GM23248 (cell line): ENCODE results near the gene SLC35A3. TPM values are rescaled to one million over a fixed set of nuclear protein-coding genes. Genes with fewer than 3 reads are reported as not detected.
A peak's percentile ranks its signal among the peaks of the same experiment; 100 is the strongest.
"Not testable (repeated sequence)": the region's sequence is repeated elsewhere in the genome, so short reads cannot be mapped to it uniquely, and the experiment has no call there.

Experiments used
- DNase-seq: peaks from one replicate; pipeline ENCODE4 v3.0.0-alpha.2; 2015
- H2AFZ ChIP-seq: fragments of 200-600 bp; sonication (generic); 2 replicates; pipeline ENCODE4 v1.6.1; 2016; ENCODE audit warnings: antibody characterized with exemption
- H3F3A ChIP-seq: fragments of 200-600 bp; sonication (generic); 2 replicates; pipeline ENCODE4 v1.6.1; 2016; ENCODE audit warnings: mild to moderate bottlenecking, antibody characterized with exemption, mixed run types; ENCODE audit not compliant: insufficient read depth
- H3K27ac ChIP-seq: fragments of 200-600 bp; sonication (generic); 2 replicates; pipeline ENCODE4 v1.5.1; 2016; ENCODE audit warnings: mild to moderate bottlenecking
- H3K27me3 ChIP-seq: fragments of 200-600 bp; sonication (generic); replicated peaks from 2 replicates; pipeline ENCODE4 v1.6.1; 2016; ENCODE audit warnings: mild to moderate bottlenecking; ENCODE audit not compliant: insufficient read depth
- H3K36me3 ChIP-seq: fragments of 200-600 bp; sonication (generic); 2 replicates; pipeline ENCODE4 v1.6.1; 2016; ENCODE audit warnings: low read depth, mild to moderate bottlenecking
- H3K4me1 ChIP-seq: fragments of 200-600 bp; sonication (generic); 2 replicates; pipeline ENCODE4 v1.6.1; 2016; ENCODE audit warnings: mild to moderate bottlenecking; ENCODE audit not compliant: insufficient read depth
- H3K4me2 ChIP-seq: fragments of 200-600 bp; sonication (generic); one replicate; pipeline ENCODE4 v1.6.1; 2016; ENCODE audit warnings: mild to moderate bottlenecking; ENCODE audit not compliant: unreplicated experiment
- H3K4me3 ChIP-seq: fragments of 200-600 bp; sonication (generic); 2 replicates; pipeline ENCODE4 v1.5.1; 2016; ENCODE audit warnings: mild to moderate bottlenecking
- H3K79me2 ChIP-seq: fragments of 200-600 bp; sonication (generic); 2 replicates; pipeline ENCODE4 v1.6.1; 2016; ENCODE audit warnings: mild to moderate bottlenecking; ENCODE audit not compliant: insufficient read depth
- H3K9ac ChIP-seq: fragments of 200-600 bp; sonication (generic); 2 replicates; pipeline ENCODE4 v1.6.1; 2016; ENCODE audit warnings: mild to moderate bottlenecking
- H3K9me2 ChIP-seq: fragments of 200-600 bp; sonication (generic); 2 replicates; pipeline ENCODE4 v1.6.1; 2016; ENCODE audit warnings: mixed run types, mild to moderate bottlenecking, moderate library complexity; ENCODE audit not compliant: insufficient read depth
- H3K9me3 ChIP-seq: fragments of 200-600 bp; sonication (generic); one replicate; pipeline ENCODE4 v1.6.1; 2017; ENCODE audit warnings: low read depth
- H4K20me1 ChIP-seq: fragments of 200-600 bp; sonication (generic); 2 replicates; pipeline ENCODE4 v1.6.0; 2016; ENCODE audit not compliant: insufficient read depth
- EZH2 ChIP-seq: fragments of 200-600 bp; sonication (generic); IDR thresholded peaks from 2 replicates; pipeline ENCODE4 v1.6.1; 2018; ENCODE audit warnings: antibody characterized with exemption, mild to moderate bottlenecking; ENCODE audit not compliant: insufficient read depth, poor library complexity, severe bottlenecking
- EZH2phosphoT487 ChIP-seq: fragments of 200-600 bp; sonication (generic); IDR thresholded peaks from 2 replicates; pipeline ENCODE4 v1.6.1; 2018; ENCODE audit warnings: antibody characterized with exemption, moderate library complexity, mild to moderate bottlenecking, low read depth; ENCODE audit not compliant: insufficient read depth
- WGBS, 2 experiments: methylation state at CpG; one replicate each; pipeline ENCODE4 v1.1.6; 2015 to 2017; ENCODE audit warnings: low lambda C conversion rate in 2 of 2, low coverage in 1 of 2; ENCODE audit errors: missing lambda C conversion rate in 2 of 2; 5-methylcytosine and 5-hydroxymethylcytosine counted together
- in situ Hi-C: fragments of 300-500 bp; cut with MboI; formaldehyde crosslinking; loops from 2 replicates; pipeline ENCODE4 v1.15.0; 2020
- polyA plus RNA-seq: library from polyadenylated mRNA; unstranded; fragments of >200 nt; fragmentation: Nextera tagmentation; extraction: Ambion mirVana; gene quantifications from 2 replicates; pipeline ENCODE4 v1.2.1, GENCODE V29; 2016
- total RNA-seq: library from RNA; depleted of rRNA; stranded (reverse); fragments of >200 nt; shearing (Covaris generic); gene quantifications from 2 replicates; pipeline ENCODE4 v1.2.3, GENCODE V29; 2014

SLC35A3 gene
- total and polyA plus RNA-seq, 2 experiments from 2014 or later: 30.7 to 46.0 TPM

DNA sequence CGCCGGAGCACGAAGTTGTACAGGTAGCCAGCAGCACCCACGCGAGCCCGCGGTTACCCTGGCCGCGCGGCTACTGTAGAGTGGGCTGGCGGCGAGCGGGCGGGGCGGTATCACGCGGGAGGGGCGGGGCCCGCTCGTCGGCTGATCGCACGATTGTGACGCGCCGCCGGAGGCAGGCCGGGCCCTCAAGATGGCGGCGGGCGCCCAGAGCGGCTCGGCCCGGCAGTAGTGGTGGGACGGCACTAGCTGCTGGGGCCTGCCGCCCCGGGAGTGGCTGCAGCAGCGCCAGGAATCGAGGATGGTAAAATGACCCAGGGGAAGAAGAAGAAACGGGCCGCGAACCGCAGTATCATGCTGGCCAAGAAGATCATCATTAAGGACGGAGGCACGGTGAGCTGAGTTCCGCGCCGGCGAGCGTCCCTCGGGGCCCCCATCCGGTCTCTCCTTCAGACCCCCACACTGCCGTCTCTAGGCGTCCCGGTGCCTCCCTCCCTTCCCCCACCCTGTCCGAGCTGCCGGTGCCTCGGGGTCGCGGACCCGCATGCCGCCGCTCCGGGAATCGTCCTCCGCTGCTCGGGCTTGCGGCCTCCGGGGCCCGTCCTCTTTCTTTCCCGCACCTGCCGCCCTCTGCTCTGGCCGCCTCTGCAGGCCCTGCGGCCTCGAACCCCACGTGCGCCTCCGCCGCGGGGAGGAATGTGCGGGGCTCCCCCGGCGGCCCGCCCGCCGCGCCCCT lies 68.3 kb downstream of the SLC35A3 start:
- Histone ChIP-seq H3K4me3 (peak overlapping the region; percentile 93), H3F3A (peaks cover 23% of the 10 kb centered on the region), H4K20me1 (0 out of 2 replicates have a peak, but pooled peaks cover 5% of the 10 kb centered on the region), H3K36me3 (no peaks in the 10 kb centered on the region), H3K9ac (peak overlapping the region; percentile 93), H3K27ac (peak overlapping the region; percentile 87), H3K4me2 (peak overlapping the region; percentile 99), H3K79me2 (peaks cover 46% of the 10 kb centered on the region), H3K4me1 (peaks cover 22% of the 10 kb centered on the region), H3K27me3 (no peaks in the 10 kb centered on the region), H3K9me3 (no peaks in the 10 kb centered on the region), H2AFZ (peak overlapping the region; percentile 91), H3K9me2 (no peaks in the 10 kb centered on the region)
- WGBS, 2 experiments: 0 to 1% methylated on average over 33 to 74 of the region's 87 CpGs
- TF ChIP-seq EZH2phosphoT487: no peak
- no peak for TF ChIP-seq EZH2
- peak; percentile 98 for DNase-seq
- in situ Hi-C loops: no loop called here

DNA sequence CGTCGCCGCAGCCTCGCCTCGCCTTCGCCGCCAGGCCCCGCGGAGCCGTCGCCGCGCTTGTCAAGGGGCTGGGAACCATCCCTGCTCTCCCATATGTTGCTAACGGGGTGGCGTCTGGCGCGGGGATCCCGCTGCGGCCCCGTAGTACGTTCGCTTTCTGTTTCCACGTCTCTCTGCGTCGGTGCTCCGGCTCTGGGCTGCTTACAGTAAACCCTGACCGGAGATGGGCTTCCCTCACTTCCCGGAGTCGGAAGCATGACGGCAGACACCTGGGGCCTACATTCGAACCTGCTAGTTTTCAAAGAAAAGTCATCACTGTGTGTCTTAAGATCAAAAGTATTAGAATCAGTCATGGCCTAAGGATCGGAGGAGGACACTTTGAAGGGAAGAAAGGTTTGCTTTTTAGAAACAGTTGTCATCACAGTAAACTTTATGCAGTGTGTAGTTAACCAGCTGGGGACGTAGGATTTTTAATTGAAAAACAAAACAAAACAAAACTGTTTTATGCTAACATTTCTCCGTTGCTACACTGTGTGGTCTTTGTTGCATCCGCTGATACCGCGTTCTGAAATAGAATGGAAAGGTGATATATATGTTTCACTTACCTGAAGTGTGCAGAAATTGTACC lies 69.0 kb downstream of the SLC35A3 start:
- H3K4me2 ChIP-seq: peak overlapping the region; percentile 99
- H3K9ac ChIP-seq: peak overlapping the region; percentile 93
- H3F3A ChIP-seq: peaks cover 23% of the 10 kb centered on the region
- H2AFZ ChIP-seq: peak overlapping the region; percentile 91
- no peak for TF ChIP-seq EZH2
- no peak for TF ChIP-seq EZH2phosphoT487
- WGBS, 2 experiments: 1% methylated on average over 37 of the region's 37 CpGs
- peak overlapping the region; percentile 87 for H3K27ac ChIP-seq
- H3K9me3 ChIP-seq: no peaks in the 10 kb centered on the region
- H4K20me1 ChIP-seq: 0 out of 2 replicates have a peak, but pooled peaks cover 5% of the 10 kb centered on the region
- H3K4me1 ChIP-seq: peaks cover 22% of the 10 kb centered on the region
- DNase-seq: peak; percentile 80
- H3K36me3 ChIP-seq: no peaks in the 10 kb centered on the region
- no peaks in the 10 kb centered on the region for H3K27me3 ChIP-seq
- no peaks in the 10 kb centered on the region for H3K9me2 ChIP-seq
- in situ Hi-C loops: no loop called here
- peaks cover 53% of the 10 kb centered on the region for H3K79me2 ChIP-seq
- H3K4me3 ChIP-seq: peak overlapping the region; percentile 93

DNA sequence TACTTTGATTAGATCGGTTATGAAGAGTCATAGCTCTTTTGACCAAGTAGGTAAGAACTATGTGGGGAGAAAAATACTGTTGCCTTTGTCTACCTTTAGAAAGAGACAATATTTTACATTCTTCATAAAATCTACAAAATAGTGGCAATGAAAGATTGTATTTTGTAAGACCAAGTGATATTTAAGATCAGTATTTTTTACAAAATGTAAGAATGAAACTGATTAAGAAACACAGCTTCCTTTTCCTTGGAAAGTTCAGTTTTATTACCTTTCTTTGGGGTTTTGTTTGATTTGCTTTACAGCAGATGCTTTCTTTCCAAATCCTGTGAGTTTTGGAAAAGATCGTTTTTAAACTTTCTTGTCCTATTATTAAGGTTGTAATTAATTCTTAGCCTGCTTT lies 69.8 kb downstream of the SLC35A3 start:
- Histone ChIP-seq H3F3A (peaks cover 23% of the 10 kb centered on the region), H3K27ac (peak overlapping the region; percentile 87), H3K9me3 (no peaks in the 10 kb centered on the region), H4K20me1 (0 out of 2 replicates have a peak, but pooled peaks cover 5% of the 10 kb centered on the region), H3K27me3 (no peaks in the 10 kb centered on the region), H3K79me2 (peaks cover 61% of the 10 kb centered on the region), H3K36me3 (no peaks in the 10 kb centered on the region), H2AFZ (no peak overlapping the region), H3K4me2 (peak overlapping the region; percentile 99), H3K4me3 (peak overlapping the region; percentile 93), H3K9ac (peak overlapping the region; percentile 93), H3K4me1 (peaks cover 22% of the 10 kb centered on the region), H3K9me2 (no peaks in the 10 kb centered on the region)
- TF ChIP-seq EZH2: no peak
- DNase-seq: peak; percentile 20
- WGBS, 2 experiments: 0 to 2% methylated on average over 2 of the region's 2 CpGs
- in situ Hi-C loops: no loop called here

DNA sequence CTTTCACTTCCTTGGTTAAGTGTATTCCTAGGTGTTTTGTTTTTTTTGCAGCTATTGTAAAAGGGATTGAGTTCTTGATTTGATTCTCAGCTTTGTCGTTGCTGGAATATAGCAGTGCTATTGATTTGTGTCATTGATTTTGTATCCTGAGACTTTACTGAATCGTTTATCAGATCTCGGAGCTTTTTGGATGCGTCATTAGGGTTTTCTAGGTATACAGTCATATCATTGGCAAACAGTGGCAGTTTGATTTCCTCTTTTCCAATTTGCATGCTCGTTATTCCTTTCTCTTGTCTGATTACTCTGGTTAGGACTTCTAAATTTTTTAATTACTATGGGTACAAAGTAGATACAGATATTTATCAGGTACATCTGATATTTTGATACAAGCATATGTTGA lies 75.4 kb downstream of the SLC35A3 start:
- H3K27me3 ChIP-seq: no peaks in the 10 kb centered on the region
- H3K9me3 ChIP-seq: no peaks in the 10 kb centered on the region
- H3K9me2 ChIP-seq: no peaks in the 10 kb centered on the region
- TF ChIP-seq EZH2phosphoT487 (no peak), EZH2 (no peak)
- 0 out of 2 replicates have a peak, but pooled peaks cover 7% of the 10 kb centered on the region for H4K20me1 ChIP-seq
- peaks cover 5% of the 10 kb centered on the region; the same call in 1 of the 2 replicates for H3F3A ChIP-seq
- in situ Hi-C loops: no loop called here
- no peak overlapping the region for H2AFZ ChIP-seq
- no peak for DNase-seq
- peaks cover 100% of the 10 kb centered on the region for H3K79me2 ChIP-seq
- peaks cover 11% of the 10 kb centered on the region for H3K4me1 ChIP-seq
- no peak overlapping the region for H3K27ac ChIP-seq
- no peak overlapping the region for H3K9ac ChIP-seq
- H3K36me3 ChIP-seq: 0 out of 2 replicates have a peak, but pooled peaks cover 5% of the 10 kb centered on the region
- WGBS, 2 experiments: 98 to 99% methylated on average over 5 of the region's 5 CpGs
- no peak overlapping the region for H3K4me3 ChIP-seq
- no peak overlapping the region for H3K4me2 ChIP-seq

DNA sequence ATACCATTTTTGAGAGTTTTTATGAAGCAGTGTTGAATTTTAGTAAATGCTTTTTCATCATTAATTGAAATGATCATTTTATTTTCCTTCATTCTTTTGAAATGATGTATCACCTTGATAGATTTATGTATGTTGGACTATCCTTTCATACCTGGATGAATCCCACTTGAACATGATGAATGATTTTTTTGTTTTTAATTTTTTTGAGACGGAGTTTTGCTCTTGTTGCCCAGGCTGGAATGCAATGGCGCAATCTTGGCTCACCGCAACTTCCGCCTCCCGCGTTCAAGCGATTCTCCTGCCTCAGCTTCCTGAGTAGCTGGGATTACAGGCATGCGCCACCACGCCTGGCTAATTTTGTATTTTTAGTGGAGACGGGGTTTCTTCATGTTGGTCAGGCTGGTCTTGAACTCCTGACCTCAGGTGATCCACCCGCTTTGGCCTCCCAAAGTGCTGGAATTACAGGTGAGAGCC lies 77.5 kb downstream of the SLC35A3 start:
- H4K20me1 ChIP-seq, H2AFZ ChIP-seq, H3K9ac ChIP-seq, DNase-seq, H3K36me3 ChIP-seq, H3K9me3 ChIP-seq, H3K27ac ChIP-seq, H3K9me2 ChIP-seq, H3K4me1 ChIP-seq, in situ Hi-C loops, H3K4me3 ChIP-seq, H3K4me2 ChIP-seq, H3F3A ChIP-seq, H3K27me3 ChIP-seq: not testable (repeated sequence)
- peaks cover 100% of the 10 kb centered on the region for H3K79me2 ChIP-seq
- WGBS, 2 experiments: 97 to 98% methylated on average over 11 of the region's 11 CpGs
